Pancreas (tissue), 10 donors: ENCODE measurements around the gene INTS2. TPM values are rescaled to one million over a fixed set of nuclear protein-coding genes. Genes with fewer than 3 reads are reported as not detected.
A peak's percentile ranks its signal among the peaks of the same experiment; 100 is the strongest.

Experiments
- ATAC-seq, 4 donors: fragments of 200-7000 bp; cut with Tn5 transposase; one replicate each; pipeline versions ENCODE4 v1.8.0 to v1.9.1; 2020; ENCODE audit warnings: mild to moderate bottlenecking in 4 of 4, moderate library complexity in 4 of 4
- DNase-seq, 6 donors: peaks; one replicate each; pipeline ENCODE4 v3.0.0-alpha.2; 2020
- FAIRE-seq: peaks from 2 replicates; lab custom pipeline; 2012; peaks lifted over from hg19 to GRCh38; lab: Jason Lieb, UNC
- H3K27ac ChIP-seq, 4 donors: fragments of 200-600 bp; sonication (generic); 1 replicate in 3 of 4; 2 replicates in 1 of 4; pipeline versions ENCODE4 v1.5.0 to v1.8.0; 2020
- H3K27me3 ChIP-seq, 4 donors: fragments of 200-600 bp; one replicate each; pipeline ENCODE4 v1.8.0; 2021
- H3K36me3 ChIP-seq, 3 donors: fragments of 200-600 bp; sonication (generic) in 1 of 3; one replicate each; pipeline versions ENCODE4 v1.5.0 to v1.8.0; 2020 to 2021
- H3K4me1 ChIP-seq, 3 donors: fragments of 200-600 bp; one replicate each; pipeline ENCODE4 v1.8.0; 2021
- H3K4me3 ChIP-seq, 4 donors: fragments of 200-600 bp; sonication (generic) in 2 of 4; one replicate each; pipeline versions ENCODE4 v1.5.0 to v1.8.0; 2020 to 2021
- H3K9me3 ChIP-seq, 4 donors: fragments of 200-600 bp; one replicate each; pipeline ENCODE4 v1.8.0; 2021
- WGBS, 2 donors: extraction: QIAGEN DNeasy Blood & Tissue Kit; methylation state at CpG; one replicate each; pipeline ENCODE4 v1.1.7; 2013; 5-methylcytosine and 5-hydroxymethylcytosine counted together
- intact Hi-C, 3 donors: fragments of 100-400 bp; cut with DNase I; formaldehyde crosslinking; loops; one replicate each; pipeline versions ENCODE4 v1.11.1 to v1.14.2; 2022
- polyA plus RNA-seq, 2 donors: library from polyadenylated mRNA; stranded (reverse); fragments of 200-250 nt; gene quantifications; one replicate each; pipeline ENCODE4 v1.2.3, GENCODE V29; 2013
- total RNA-seq, 6 donors: library from RNA; stranded (reverse); fragmentation: NEBNext Ultra II Directional in 4 of 6; extraction: Animal tissue kit (Norgen Biotek cat#: 25700) in 4 of 6; gene quantifications; one replicate each; pipeline versions ENCODE4 v1.2.1 to v1.2.4, GENCODE V29; 2021 to 2023
- TF ChIP-seq, protein P1 (sequence below), 4 donors: fragments of 200-600 bp; sonication (generic) in 3 of 4; IDR thresholded peaks; one replicate each; pipeline versions ENCODE4 v1.5.0 to v1.8.0; 2021; ENCODE audit warnings: antibody characterized with exemption in 4 of 4
- donor health status: healthy with polysubstance abuse.
- donor health status: DM: no; HTN: no; CAD: no; lungs with moderate emphysema.
- donor health status: DM: no; HTN: no; CAD: no.
- donor health status: control.
- donor health status: control.
- donor health status: Bipolar disorder and iron deficiency.
- donor health status: DM: yes; HTN: yes; CAD: no.
- donor health status: DM: no; HTN: no; CAD: no.
- donor health status: DM: no; HTN: no; CAD: no.
- donor health status: DM: yes; HTN: yes; CAD: no.

The INTS2 gene, protein sequence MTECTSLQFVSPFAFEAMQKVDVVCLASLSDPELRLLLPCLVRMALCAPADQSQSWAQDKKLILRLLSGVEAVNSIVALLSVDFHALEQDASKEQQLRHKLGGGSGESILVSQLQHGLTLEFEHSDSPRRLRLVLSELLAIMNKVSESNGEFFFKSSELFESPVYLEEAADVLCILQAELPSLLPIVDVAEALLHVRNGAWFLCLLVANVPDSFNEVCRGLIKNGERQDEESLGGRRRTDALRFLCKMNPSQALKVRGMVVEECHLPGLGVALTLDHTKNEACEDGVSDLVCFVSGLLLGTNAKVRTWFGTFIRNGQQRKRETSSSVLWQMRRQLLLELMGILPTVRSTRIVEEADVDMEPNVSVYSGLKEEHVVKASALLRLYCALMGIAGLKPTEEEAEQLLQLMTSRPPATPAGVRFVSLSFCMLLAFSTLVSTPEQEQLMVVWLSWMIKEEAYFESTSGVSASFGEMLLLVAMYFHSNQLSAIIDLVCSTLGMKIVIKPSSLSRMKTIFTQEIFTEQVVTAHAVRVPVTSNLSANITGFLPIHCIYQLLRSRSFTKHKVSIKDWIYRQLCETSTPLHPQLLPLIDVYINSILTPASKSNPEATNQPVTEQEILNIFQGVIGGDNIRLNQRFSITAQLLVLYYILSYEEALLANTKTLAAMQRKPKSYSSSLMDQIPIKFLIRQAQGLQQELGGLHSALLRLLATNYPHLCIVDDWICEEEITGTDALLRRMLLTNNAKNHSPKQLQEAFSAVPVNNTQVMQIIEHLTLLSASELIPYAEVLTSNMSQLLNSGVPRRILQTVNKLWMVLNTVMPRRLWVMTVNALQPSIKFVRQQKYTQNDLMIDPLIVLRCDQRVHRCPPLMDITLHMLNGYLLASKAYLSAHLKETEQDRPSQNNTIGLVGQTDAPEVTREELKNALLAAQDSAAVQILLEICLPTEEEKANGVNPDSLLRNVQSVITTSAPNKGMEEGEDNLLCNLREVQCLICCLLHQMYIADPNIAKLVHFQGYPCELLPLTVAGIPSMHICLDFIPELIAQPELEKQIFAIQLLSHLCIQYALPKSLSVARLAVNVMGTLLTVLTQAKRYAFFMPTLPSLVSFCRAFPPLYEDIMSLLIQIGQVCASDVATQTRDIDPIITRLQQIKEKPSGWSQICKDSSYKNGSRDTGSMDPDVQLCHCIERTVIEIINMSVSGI
- total RNA-seq (1 to 10 TPM; 1.5 to 5.2 (median 2.8) TPM), polyA plus RNA-seq (1 to 10 TPM; 1.7 TPM)

DNA sequence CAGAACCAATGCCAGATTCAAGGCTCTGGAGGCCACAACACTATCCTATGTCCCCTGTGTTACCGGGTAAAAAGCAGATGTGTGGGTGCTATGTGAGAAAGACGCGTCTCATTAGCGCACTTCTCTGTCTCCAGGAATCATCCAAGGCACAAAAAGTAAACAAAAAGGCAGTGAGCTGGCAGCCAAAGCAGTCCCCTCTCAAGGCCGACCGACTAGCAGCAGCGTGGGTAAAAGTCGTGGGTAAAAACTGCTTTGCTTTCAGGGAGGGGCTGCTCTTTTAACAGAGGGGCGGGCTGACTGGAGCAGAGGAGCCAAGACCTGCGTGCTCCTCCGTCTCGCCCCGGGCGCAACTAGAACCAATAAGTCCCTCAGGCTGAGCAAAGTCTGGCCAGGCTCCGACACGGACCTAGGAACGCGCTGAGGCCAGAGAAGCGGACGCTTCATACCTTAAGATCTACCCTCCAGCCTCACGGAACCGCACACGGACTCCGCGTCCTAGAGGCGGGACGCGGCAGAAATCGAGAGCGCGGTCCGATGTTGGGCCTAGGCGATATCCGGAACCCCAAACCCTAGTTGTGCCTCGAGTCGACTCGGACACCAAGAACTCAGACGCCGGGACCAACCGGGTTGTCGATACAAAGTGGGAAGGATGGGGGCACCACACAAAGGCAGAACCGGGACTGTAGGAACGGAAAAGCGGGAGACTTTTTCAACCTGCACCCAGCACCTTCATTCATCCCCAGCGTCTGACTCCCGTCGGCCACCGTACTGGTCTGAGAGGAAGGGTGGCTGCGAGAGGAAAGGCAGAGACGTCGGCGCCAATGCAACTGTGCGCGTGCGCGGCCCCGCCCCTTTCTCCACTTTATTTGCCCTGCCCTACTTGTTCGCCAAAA lies at the start of gene INTS2:
Gene INTS2, minus strand, starts transcription at position 775 of the 893 bp plus-strand sequence. CDS start 1,338 bp downstream, outside the sequence.
- TF ChIP-seq, protein P1, sequence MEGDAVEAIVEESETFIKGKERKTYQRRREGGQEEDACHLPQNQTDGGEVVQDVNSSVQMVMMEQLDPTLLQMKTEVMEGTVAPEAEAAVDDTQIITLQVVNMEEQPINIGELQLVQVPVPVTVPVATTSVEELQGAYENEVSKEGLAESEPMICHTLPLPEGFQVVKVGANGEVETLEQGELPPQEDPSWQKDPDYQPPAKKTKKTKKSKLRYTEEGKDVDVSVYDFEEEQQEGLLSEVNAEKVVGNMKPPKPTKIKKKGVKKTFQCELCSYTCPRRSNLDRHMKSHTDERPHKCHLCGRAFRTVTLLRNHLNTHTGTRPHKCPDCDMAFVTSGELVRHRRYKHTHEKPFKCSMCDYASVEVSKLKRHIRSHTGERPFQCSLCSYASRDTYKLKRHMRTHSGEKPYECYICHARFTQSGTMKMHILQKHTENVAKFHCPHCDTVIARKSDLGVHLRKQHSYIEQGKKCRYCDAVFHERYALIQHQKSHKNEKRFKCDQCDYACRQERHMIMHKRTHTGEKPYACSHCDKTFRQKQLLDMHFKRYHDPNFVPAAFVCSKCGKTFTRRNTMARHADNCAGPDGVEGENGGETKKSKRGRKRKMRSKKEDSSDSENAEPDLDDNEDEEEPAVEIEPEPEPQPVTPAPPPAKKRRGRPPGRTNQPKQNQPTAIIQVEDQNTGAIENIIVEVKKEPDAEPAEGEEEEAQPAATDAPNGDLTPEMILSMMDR (IDR thresholded peaks at IDR 0.05), result no peak
- H3K9me3 ChIP-seq, result no peaks in the 10 kb centered on the region
- peaks cover 0 to 7% (median 4%) of the 10 kb centered on the region in 3 donors for H3K4me1 ChIP-seq
- WGBS, 2 donors, result 0% methylated on average over 56 to 58 of the region's 58 CpGs
- ATAC-seq (peak; percentile 96 to 99 (median 99)), DNase-seq (peak; percentile 92 to 98 (median 96)), FAIRE-seq (no peak)
- peak within 1 kb of the TSS; percentile 55 to 80 (median 66) for H3K27ac ChIP-seq
- peaks cover 0 to 6% (median 3%) of the 10 kb centered on the region in 3 donors for H3K36me3 ChIP-seq
- H3K4me3 ChIP-seq, result peak within 1 kb of the TSS; percentile 47 to 79 (median 68)
- H3K27me3 ChIP-seq, result no peaks in the 10 kb centered on the region
- intact Hi-C loops, result loop anchor here in 1 of 3 donors (10.0 kb wide), 1 partner anchor 57 kb away; no protein-coding TSS in a partner anchor

DNA sequence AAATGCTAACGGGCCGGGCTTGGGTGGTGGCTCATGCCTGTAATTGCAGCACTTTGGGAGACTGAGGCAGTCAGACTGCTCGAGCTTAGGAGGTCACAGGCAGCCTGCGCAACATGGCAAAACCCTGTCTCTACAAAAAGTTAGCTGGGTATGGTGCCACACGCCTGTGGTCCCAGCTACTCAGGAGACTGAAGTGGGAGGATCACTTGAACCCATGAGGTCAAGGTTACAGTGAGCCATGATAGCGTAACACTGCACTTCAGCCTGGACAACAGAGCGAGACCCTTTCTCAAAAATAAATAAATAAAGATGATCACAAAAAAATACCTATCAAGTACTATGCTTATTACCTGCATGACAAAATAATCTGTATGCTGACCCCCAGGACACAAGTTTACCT lies 46.3 kb upstream of the INTS2 start:
- intact Hi-C loops, result no loop called here
- TF ChIP-seq, protein P1 (IDR thresholded peaks at IDR 0.05), result no peak
- Histone ChIP-seq H3K9me3 (no peaks in the 10 kb centered on the region), H3K36me3 (peaks cover 0 to 24% (median 12%) of the 10 kb centered on the region in 3 donors), H3K27ac (no peak overlapping the region), H3K4me3 (no peak overlapping the region), H3K4me1 (no peaks in the 10 kb centered on the region), H3K27me3 (no peaks in the 10 kb centered on the region)
- no peak for ATAC-seq
- 94 to 96% methylated on average over 7 of the region's 7 CpGs for whole genome bisulfite sequencing, 2 donors
- DNase-seq, result no peak
- no peak for FAIRE-seq

DNA sequence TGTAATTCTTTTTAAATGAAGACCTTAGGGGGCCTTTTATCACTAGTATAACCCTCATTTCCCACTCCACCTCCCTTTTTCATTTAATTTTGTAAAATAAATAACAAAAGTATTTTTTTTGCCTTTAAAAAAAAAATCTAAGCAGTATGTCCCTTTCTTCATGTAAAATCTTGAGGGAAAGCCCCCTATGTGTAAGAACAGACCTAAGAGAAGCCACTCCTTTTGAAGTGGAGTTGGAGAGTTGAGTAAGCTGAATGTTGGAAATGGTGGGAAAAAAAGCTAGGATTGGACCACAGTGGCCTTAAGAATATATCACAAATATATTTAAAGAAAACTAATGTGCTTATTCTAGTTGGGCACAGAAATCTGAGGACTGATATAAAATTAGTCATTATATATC lies 44.5 kb upstream of the INTS2 start:
- H3K27me3 ChIP-seq, result no peaks in the 10 kb centered on the region
- peaks cover 0 to 30% (median 7%) of the 10 kb centered on the region in 3 donors for H3K36me3 ChIP-seq
- no peak overlapping the region for H3K4me3 ChIP-seq
- no peaks in the 10 kb centered on the region for H3K4me1 ChIP-seq
- FAIRE-seq (no peak), ATAC-seq (no peak), DNase-seq (no peak)
- intact Hi-C loops, result no loop called here
- no peaks in the 10 kb centered on the region for H3K9me3 ChIP-seq
- H3K27ac ChIP-seq, result no peak overlapping the region
- TF ChIP-seq, protein P1 (IDR thresholded peaks at IDR 0.05), result no peak

DNA sequence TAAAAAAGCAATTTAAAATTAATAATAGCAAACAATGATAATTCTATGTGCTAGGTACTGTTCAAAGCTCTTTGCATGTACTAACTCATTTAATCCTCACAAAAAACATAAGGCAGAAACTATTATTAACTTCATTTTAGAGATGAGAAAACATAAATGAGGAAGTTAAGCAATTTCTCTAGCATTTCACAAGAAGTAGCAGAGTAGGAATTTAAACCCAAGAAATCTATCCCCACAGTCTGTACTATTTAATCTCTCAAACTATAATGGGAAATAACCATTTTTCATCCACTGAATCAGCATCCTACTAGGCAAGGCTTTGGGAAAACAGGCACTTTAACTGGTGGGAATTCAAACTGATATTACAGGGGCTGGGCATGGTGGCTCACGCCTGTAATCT lies 42.2 kb upstream of the INTS2 start:
- H3K36me3 ChIP-seq, result peaks cover 0 to 39% (median 11%) of the 10 kb centered on the region in 3 donors
- H3K4me3 ChIP-seq, result no peak overlapping the region
- WGBS, 2 donors, result 85 to 88% methylated on average over 1 of the region's 1 CpG
- no peak for FAIRE-seq
- TF ChIP-seq, protein P1 (IDR thresholded peaks at IDR 0.05), result no peak
- H3K27me3 ChIP-seq, result no peaks in the 10 kb centered on the region
- DNase-seq, result no peak
- H3K4me1 ChIP-seq, result peaks cover 0 to 6% (median 0%) of the 10 kb centered on the region in 3 donors
- intact Hi-C loops, result no loop called here
- H3K27ac ChIP-seq, result no peak overlapping the region
- no peaks in the 10 kb centered on the region for H3K9me3 ChIP-seq
- no peak for ATAC-seq
